Thyroid gland (tissue), 4 donors: ENCODE data around the gene STK24.

Source experiments
- CTCF ChIP-seq, 6 experiments: fragments of 200-600 bp in 3 of 6; fragments of 450-650 bp in 3 of 6; sonication (generic) in 3 of 6; IDR thresholded peaks; one replicate each; pipeline ENCODE4 v1.5.1; 2016 to 2019; ENCODE audit warnings: antibody characterized with exemption in 6 of 6, mild to moderate bottlenecking in 2 of 6, inconsistent platforms in 1 of 6, moderate library complexity in 1 of 6
- POLR2A ChIP-seq, 2 donors: fragments of 450-650 bp; IDR thresholded peaks; one replicate each; pipeline ENCODE4 v1.6.1; 2017; ENCODE audit warnings: antibody characterized with exemption in 2 of 2, mild to moderate bottlenecking in 2 of 2, moderate library complexity in 1 of 2

DNA sequence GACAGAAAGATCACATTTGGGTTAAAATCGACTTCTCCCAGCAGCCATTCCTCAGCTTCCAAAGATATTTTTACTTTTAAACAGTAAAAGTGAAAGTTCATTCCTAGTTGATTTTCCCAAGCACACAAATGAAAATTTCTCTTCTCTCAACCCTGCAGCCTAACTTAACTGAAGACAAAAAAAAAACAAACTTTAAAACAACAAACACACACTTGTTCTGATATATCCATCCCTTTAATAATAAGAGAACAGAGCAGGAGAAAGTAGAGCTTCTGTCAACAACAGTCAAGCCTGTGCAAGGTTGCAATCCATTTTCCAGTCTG, 72.9 kb downstream of the STK24 start:
- no peak for TF ChIP-seq CTCF (IDR thresholded peaks at IDR 0.05)
- no peak for TF ChIP-seq POLR2A (IDR thresholded peaks at IDR 0.05)
